HepG2 (cell line): ENCODE data around the gene PRKG1. TPM values are rescaled to one million over a fixed set of nuclear protein-coding genes. Genes with fewer than 3 reads are reported as not detected.

Source experiments
- ATAC-seq: fragments of 200-7000 bp; cut with Tn5 transposase; 3 replicates; pipeline ENCODE4 v1.9.1; 2020; ENCODE audit warnings: mild to moderate bottlenecking, moderate library complexity
- BruUV-seq: library from RNA; stranded (reverse); fragments of 400-500 nt; replicated peaks from 2 replicates; lab custom pipeline; 2021; lab: Mats Ljungman, UMichigan
- CTCF ChIA-PET: fragments of 300-600 bp; formaldehyde crosslinking; extraction: SDS; loops from one replicate; lab custom pipeline; 2021; ENCODE audit warnings: low total read pairs, inconsistent platforms, low intra/inter-chr PET ratio; lab: Yijun Ruan, JAX
- POLR2A ChIA-PET: fragments of 350-600 bp; sonication (Branson Sonifier 250); formaldehyde crosslinking; loops from one replicate; lab custom pipeline; 2020; ENCODE audit warnings: antibody characterized with exemption, inconsistent platforms; lab: Yijun Ruan, JAX
- DNase-seq: peaks from one replicate; pipeline ENCODE4 v3.0.0-alpha.2; 2015; ENCODE audit warnings: low spot score
- FAIRE-seq: peaks from 3 replicates; lab custom pipeline; 2011; peaks lifted over from hg19 to GRCh38; lab: Jason Lieb, UNC
- H2AFZ ChIP-seq: one replicate; pipeline ENCODE4 v1.6.1; 2011; ENCODE audit warnings: low read length, inconsistent platforms
- H3K27ac ChIP-seq: fragments of 300-600 bp; 3 replicates; pipeline ENCODE4 v1.8.0; 2011; ENCODE audit warnings: mixed run types, mild to moderate bottlenecking, mixed read lengths, low read length, inconsistent platforms; ENCODE audit not compliant: insufficient read depth; ENCODE audit errors: extremely low read length
- H3K27me3 ChIP-seq, 2 experiments: fragments of 200-600 bp in 1 of 2; 2 replicates in 1 of 2; 3 replicates in 1 of 2; pipeline versions ENCODE4 v1.6.0 to v1.8.0; 2011; ENCODE audit warnings: low read length in 2 of 2, mild to moderate bottlenecking in 2 of 2, moderate library complexity in 2 of 2, inconsistent platforms in 1 of 2; ENCODE audit not compliant: insufficient read depth in 2 of 2, control insufficient read depth in 1 of 2
- H3K36me3 ChIP-seq, 2 experiments: fragments of 200-600 bp in 1 of 2; replicated peaks in 1 of 2; 2 replicates in 1 of 2; 3 replicates in 1 of 2; pipeline versions ENCODE4 v1.5.1 to v1.8.0; 2011; ENCODE audit warnings: low read length in 2 of 2, inconsistent platforms in 1 of 2; ENCODE audit not compliant: insufficient read depth in 2 of 2, control insufficient read depth in 1 of 2
- H3K4me1 ChIP-seq: 2 replicates; pipeline ENCODE4 v1.5.1; 2012; ENCODE audit warnings: low read length, inconsistent platforms; ENCODE audit not compliant: insufficient read depth
- H3K4me2 ChIP-seq: 2 replicates; pipeline ENCODE4 v1.6.0; 2011; ENCODE audit warnings: low read depth, low read length, inconsistent platforms
- H3K4me3 ChIP-seq, 3 experiments: fragments of 200-600 bp in 1 of 3; sonication (generic), shearing (Covaris generic) in 1 of 3; replicated peaks in 1 of 3; 2 replicates each; pipeline ENCODE4 v1.5.1; 2011 to 2016; ENCODE audit warnings: low read length in 3 of 3, inconsistent platforms in 2 of 3, low read depth in 2 of 3, mild to moderate bottlenecking in 2 of 3, control low read depth in 1 of 3, mixed read lengths in 1 of 3; ENCODE audit not compliant: insufficient read depth in 1 of 3
- H3K79me2 ChIP-seq: one replicate; pipeline ENCODE4 v1.6.1; 2011; ENCODE audit warnings: low read length, inconsistent platforms; ENCODE audit not compliant: insufficient read depth
- H3K9ac ChIP-seq: 2 replicates; pipeline ENCODE4 v1.6.0; 2011; ENCODE audit warnings: mild to moderate bottlenecking, low read depth, low read length, inconsistent platforms; ENCODE audit not compliant: insufficient read depth
- H3K9me3 ChIP-seq: 2 replicates; pipeline ENCODE4 v1.5.1; 2012; ENCODE audit warnings: mild to moderate bottlenecking, low read length
- H4K20me1 ChIP-seq: 2 replicates; pipeline ENCODE4 v1.6.0; 2011; ENCODE audit warnings: inconsistent platforms, mild to moderate bottlenecking, low read length, moderate library complexity; ENCODE audit not compliant: insufficient read depth
- AKNA ChIP-seq: sonication (generic); formaldehyde crosslinking; IDR thresholded peaks from 2 replicates; pipeline ENCODE4 v1.4.0; 2020; ENCODE audit warnings: missing genetic modification reagents, borderline replicate concordance
- FOSL1 ChIP-seq: sonication (generic); formaldehyde crosslinking; IDR thresholded peaks from 2 replicates; pipeline ENCODE4 v1.9.0; 2021; ENCODE audit warnings: missing genetic modification reagents, borderline replicate concordance
- FOXK1 ChIP-seq: sonication (generic); formaldehyde crosslinking; IDR thresholded peaks from 2 replicates; pipeline ENCODE4 v1.4.0; 2020; ENCODE audit warnings: low read depth, missing genetic modification reagents, borderline replicate concordance
- FOXM1 ChIP-seq: sonication (generic); formaldehyde crosslinking; IDR thresholded peaks from 2 replicates; pipeline ENCODE4 v1.5.0; 2020; ENCODE audit warnings: missing genetic modification reagents
- HNRNPK ChIP-seq: fragments of 200-400 bp; formaldehyde crosslinking; IDR thresholded peaks from 2 replicates; pipeline ENCODE4 v1.6.1; 2018; ENCODE audit warnings: low read length, low read depth, moderate library complexity, mild to moderate bottlenecking; ENCODE audit not compliant: poor library complexity, severe bottlenecking
- HOXA9 ChIP-seq: sonication (generic); formaldehyde crosslinking; IDR thresholded peaks from 2 replicates; pipeline ENCODE4 v1.8.1; 2022; ENCODE audit warnings: missing genetic modification reagents, mild to moderate bottlenecking, moderate library complexity, borderline replicate concordance
- JDP2 ChIP-seq: sonication (generic); formaldehyde crosslinking; IDR thresholded peaks from 2 replicates; pipeline ENCODE4 v1.8.1; 2022; ENCODE audit warnings: missing genetic modification reagents, borderline replicate concordance
- MAFG ChIP-seq: sonication (generic); formaldehyde crosslinking; IDR thresholded peaks from 2 replicates; pipeline ENCODE4 v1.5.1; 2020; ENCODE audit warnings: mild to moderate bottlenecking, missing genetic modification reagents
- MTA1 ChIP-seq: sonication (generic); formaldehyde crosslinking; IDR thresholded peaks from 2 replicates; pipeline ENCODE4 v1.4.0; 2020; ENCODE audit warnings: missing genetic modification reagents, mild to moderate bottlenecking, borderline replicate concordance
- NONO ChIP-seq, 2 experiments: fragments of 450-650 bp in 1 of 2; sonication (generic) in 1 of 2; formaldehyde crosslinking in 1 of 2; IDR thresholded peaks in 1 of 2; conservative IDR thresholded peaks in 1 of 2; 2 replicates each; pipeline versions ENCODE4 v1.6.1 to v1.8.0; 2017 to 2022; ENCODE audit warnings: mild to moderate bottlenecking in 1 of 2, missing genetic modification reagents in 1 of 2, moderate library complexity in 1 of 2
- NR2F6 ChIP-seq, 2 experiments: IDR thresholded peaks; 2 replicates each; pipeline ENCODE4 v1.6.1; 2016; ENCODE audit warnings: antibody characterized with exemption in 1 of 2, mild to moderate bottlenecking in 1 of 2
- SMAD9 ChIP-seq: sonication (generic); formaldehyde crosslinking; IDR thresholded peaks from 2 replicates; pipeline ENCODE4 v1.5.1; 2020; ENCODE audit warnings: mild to moderate bottlenecking, missing genetic modification reagents
- ZFP41 ChIP-seq: sonication (generic); formaldehyde crosslinking; IDR thresholded peaks from 2 replicates; pipeline ENCODE4 v1.4.0; 2020; ENCODE audit warnings: mild to moderate bottlenecking, missing genetic modification reagents, borderline replicate concordance
- ZNF451 ChIP-seq: sonication (generic); formaldehyde crosslinking; IDR thresholded peaks from 2 replicates; pipeline ENCODE4 v1.5.0; 2020; ENCODE audit warnings: mild to moderate bottlenecking, missing genetic modification reagents
- ZNF510 ChIP-seq: sonication (generic); formaldehyde crosslinking; IDR thresholded peaks from 2 replicates; pipeline ENCODE4 v1.4.0; 2020; ENCODE audit warnings: low read depth, mild to moderate bottlenecking, missing genetic modification reagents
- ZNF552 ChIP-seq: sonication (generic); formaldehyde crosslinking; IDR thresholded peaks from 2 replicates; pipeline ENCODE4 v1.9.0; 2022; ENCODE audit warnings: missing genetic modification reagents, mild to moderate bottlenecking, borderline replicate concordance
- ZNF574 ChIP-seq: sonication (generic); formaldehyde crosslinking; IDR thresholded peaks from 2 replicates; pipeline ENCODE4 v1.4.0; 2020; ENCODE audit warnings: missing genetic modification reagents
- WGBS: methylation state at CpG from one replicate; pipeline ENCODE4 v1.1.6; 2017; ENCODE audit warnings: low lambda C conversion rate; 5-methylcytosine and 5-hydroxymethylcytosine counted together
- in situ Hi-C: cut with HindIII; loops from 2 replicates; pipeline ENCODE4 v1.10.0; 2017; ENCODE audit warnings: low pct_unique_long_range_greater_than_20kb; ENCODE audit not compliant: extremely low pct_ligation_motif_present
- intact Hi-C: fragments of 100-400 bp; cut with micrococcal nuclease; formaldehyde crosslinking; loops from one replicate; pipeline ENCODE4 v1.10.0; 2022; ENCODE audit not compliant: unreplicated experiment
- polyA plus RNA-seq, 8 experiments: library from polyadenylated mRNA; depleted of rRNA in 3 of 8; stranded (reverse) in 7 of 8; unstranded in 1 of 8; fragments of >200 nt; fragmentation: Illumina TruSeq in 4 of 8; extraction: Trizol in 4 of 8; gene quantifications; 2 replicates each; pipeline versions ENCODE4 v1.2.1 to v1.2.3, GENCODE V29; 2011 to 2016; ENCODE audit warnings: low read depth in 4 of 8, missing spikeins in 1 of 8, mixed read lengths in 1 of 8; ENCODE audit not compliant: insufficient read depth in 1 of 8
- total RNA-seq, 5 experiments: library from RNA; depleted of rRNA; stranded (reverse); fragments of >200 nt; fragmentation: Illumina TruSeq; extraction: Trizol; gene quantifications; 2 replicates each; pipeline ENCODE4 v1.2.3, GENCODE V29; 2016; ENCODE audit warnings: low read depth in 1 of 5

Gene PRKG1
- total and polyA plus RNA-seq, 2 of the 13 experiments (the other 11 are each of a cell fraction or from before 2014, with no cell fraction given), result 0.01 TPM; not detected in 1

GRCh38 chr10:51109801-51110533 lies 35.7 kb downstream of the PRKG1 start:
- Histone ChIP-seq H2AFZ (no peak overlapping the region), H3K36me3 (no peaks in the 10 kb centered on the region), H3K27ac (no peak overlapping the region), H3K4me3 (no peak overlapping the region), H3K4me1 (no peaks in the 10 kb centered on the region), H3K79me2 (no peaks in the 10 kb centered on the region), H3K27me3 (no peaks in the 10 kb centered on the region; a peak in 1 of 5 replicates), H3K9me3 (no peaks in the 10 kb centered on the region), H4K20me1 (no peaks in the 10 kb centered on the region), H3K4me2 (no peak overlapping the region), H3K9ac (no peak overlapping the region)
- intact Hi-C loops (no loop called here), in situ Hi-C loops (no loop called here)
- ChIA-PET POLR2A (no interaction called here), CTCF (no interaction called here)
- ATAC-seq, result no peak
- no TSS peak for BruUV-seq
- 4% methylated on average over 4 of the region's 4 CpGs for WGBS
- no peak for FAIRE-seq
- no peak for DNase-seq
- TF ChIP-seq ZNF510 (CRISPR knock-in tag) (no peak), MTA1 (CRISPR knock-in tag) (no peak), AKNA (no peak), FOXM1 (CRISPR knock-in tag) (no peak), FOSL1 (CRISPR knock-in tag) (no peak), MAFG (CRISPR knock-in tag) (no peak), HOXA9 (CRISPR knock-in tag) (no peak), ZNF574 (no peak), ZNF552 (no peak), ZFP41 (no peak), ZNF451 (CRISPR knock-in tag) (no peak), NR2F6 (IDR thresholded peaks at IDR 0.05) (no peak), NR2F6 (CRISPR knock-in tag; IDR thresholded peaks at IDR 0.05) (no peak), SMAD9 (CRISPR knock-in tag) (no peak), NONO (IDR thresholded peaks at IDR 0.05) (no peak), NONO (CRISPR knock-in tag; conservative IDR thresholded peaks at IDR 0.05) (no peak), HNRNPK (no peak), FOXK1 (CRISPR knock-in tag) (no peak), JDP2 (no peak)
